Measurements from ENCODE around the gene HPSE2.

HPSE2 gene

GRCh38 chr10:98684019-98684899 lies 551.4 kb downstream of the HPSE2 start:
- no peaks in the 10 kb centered on the region for H3K79me2 ChIP-seq (ENCODE audit: insufficient read depth, low read length)
- TF ChIP-seq CTCF (IDR thresholded peaks at IDR 0.05; ENCODE audit: borderline replicate concordance, extremely low read depth, low read length, poor library complexity, severe bottlenecking) (no peak), EZH2 (IDR thresholded peaks at IDR 0.05; ENCODE audit: borderline replicate concordance, low read depth, low read length, severe bottlenecking) (no peak)
- H3K27ac ChIP-seq (ENCODE audit: low read length), result no peak overlapping the region
- no peak overlapping the region for H3K9ac ChIP-seq (ENCODE audit: low read depth, low read length)
- peaks cover 6% of the 10 kb centered on the region for H3K9me3 ChIP-seq (ENCODE audit: insufficient read depth, low read length, severe bottlenecking)
- no peak overlapping the region for H3K4me2 ChIP-seq (ENCODE audit: insufficient read depth, low read length)
- H3K27me3 ChIP-seq (ENCODE audit: insufficient read depth, low read length, poor library complexity), result no peaks in the 10 kb centered on the region
- H3K36me3 ChIP-seq (ENCODE audit: insufficient read depth, low read length), result no peaks in the 10 kb centered on the region
- no peak for DNase-seq
- H2AFZ ChIP-seq (ENCODE audit: low read depth, low read length), result no peak overlapping the region
- H4K20me1 ChIP-seq (ENCODE audit: insufficient read depth, low read length), result no peaks in the 10 kb centered on the region
- no peak overlapping the region for H3K4me3 ChIP-seq (ENCODE audit: low read depth in 1 of 2, low read length in 2 of 2)
- H3K4me1 ChIP-seq (ENCODE audit: insufficient read depth, low read length), result no peaks in the 10 kb centered on the region
- ATAC-seq (ENCODE audit: insufficient read depth, low read depth), result no peak

DNA sequence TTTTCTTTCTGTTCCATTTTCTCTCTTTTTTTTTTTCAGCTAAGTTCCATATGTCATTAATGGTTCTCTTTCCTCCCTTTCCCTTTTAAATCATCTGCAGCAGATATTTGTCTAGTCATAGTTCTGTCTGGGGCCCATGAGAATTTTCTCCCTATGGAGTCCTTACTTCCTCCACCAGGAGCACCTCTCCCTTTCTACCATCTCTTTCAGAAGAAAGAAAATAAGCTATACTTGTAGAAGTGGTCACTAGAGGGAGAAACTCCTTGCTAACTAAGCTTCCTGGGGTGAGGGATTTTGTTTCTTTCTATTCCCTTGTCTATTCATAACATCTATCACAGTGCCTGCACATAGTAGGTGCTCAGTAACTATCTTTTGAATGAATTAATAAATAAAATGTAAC lies 558.8 kb downstream of the HPSE2 start:
- no peak for DNase-seq

GRCh38 chr10:98675902-98676301 lies 559.8 kb downstream of the HPSE2 start:
- no peak overlapping the region for H3K9ac ChIP-seq (ENCODE audit: low read depth, low read length)
- no peaks in the 10 kb centered on the region for H3K79me2 ChIP-seq (ENCODE audit: insufficient read depth, low read length)
- no peak for TF ChIP-seq EZH2 (IDR thresholded peaks at IDR 0.05; ENCODE audit: borderline replicate concordance, low read depth, low read length, severe bottlenecking)
- no peak for TF ChIP-seq CTCF (IDR thresholded peaks at IDR 0.05; ENCODE audit: borderline replicate concordance, extremely low read depth, low read length, poor library complexity, severe bottlenecking)
- no peak overlapping the region for H3K27ac ChIP-seq (ENCODE audit: low read length)
- no peaks in the 10 kb centered on the region for H4K20me1 ChIP-seq (ENCODE audit: insufficient read depth, low read length)
- no peaks in the 10 kb centered on the region for H3K4me1 ChIP-seq (ENCODE audit: insufficient read depth, low read length)
- ATAC-seq (ENCODE audit: insufficient read depth, low read depth) (no peak), DNase-seq (no peak)
- peaks cover 2% of the 10 kb centered on the region for H3K27me3 ChIP-seq (ENCODE audit: insufficient read depth, low read length, poor library complexity)
- no peaks in the 10 kb centered on the region for H3K36me3 ChIP-seq (ENCODE audit: insufficient read depth, low read length)
- H3K9me3 ChIP-seq (ENCODE audit: insufficient read depth, low read length, severe bottlenecking), result no peaks in the 10 kb centered on the region
- no peak overlapping the region for H3K4me2 ChIP-seq (ENCODE audit: insufficient read depth, low read length)
- H2AFZ ChIP-seq (ENCODE audit: low read depth, low read length), result no peak overlapping the region
- H3K4me3 ChIP-seq (ENCODE audit: low read depth in 1 of 2, low read length in 2 of 2), result no peak overlapping the region

More for the DNA sequence above, 558.8 kb downstream of the HPSE2 start:
- TF ChIP-seq CTCF (IDR thresholded peaks at IDR 0.05; ENCODE audit: borderline replicate concordance, extremely low read depth, low read length, poor library complexity, severe bottlenecking) (no peak), EZH2 (IDR thresholded peaks at IDR 0.05; ENCODE audit: borderline replicate concordance, low read depth, low read length, severe bottlenecking) (no peak)
- Histone ChIP-seq H4K20me1 (ENCODE audit: insufficient read depth, low read length) (no peaks in the 10 kb centered on the region), H3K27ac (ENCODE audit: low read length) (no peak overlapping the region), H3K27me3 (ENCODE audit: insufficient read depth, low read length, poor library complexity) (peaks cover 2% of the 10 kb centered on the region), H3K79me2 (ENCODE audit: insufficient read depth, low read length) (no peaks in the 10 kb centered on the region), H3K4me2 (ENCODE audit: insufficient read depth, low read length) (no peak overlapping the region), H3K9me3 (ENCODE audit: insufficient read depth, low read length, severe bottlenecking) (no peaks in the 10 kb centered on the region), H3K4me3 (ENCODE audit: low read depth in 1 of 2, low read length in 2 of 2) (no peak overlapping the region), H3K9ac (ENCODE audit: low read depth, low read length) (no peak overlapping the region), H2AFZ (ENCODE audit: low read depth, low read length) (no peak overlapping the region), H3K4me1 (ENCODE audit: insufficient read depth, low read length) (no peaks in the 10 kb centered on the region), H3K36me3 (ENCODE audit: insufficient read depth, low read length) (no peaks in the 10 kb centered on the region)
- no peak for ATAC-seq (ENCODE audit: insufficient read depth, low read depth)

Data from DND-41 (cell line).